Measurements from ENCODE around the gene CASS4.

- TF ChIP-seq CTCF (IDR thresholded peaks at IDR 0.05) (no peak), POLR2A (IDR thresholded peaks at IDR 0.05) (no peak)
Measured at GRCh38 chr20:56426926-56427325, 14.9 kb downstream of the CASS4 start.
